OCI-LY3 (cell line): Measurements from ENCODE around the gene SPOCK1.

Experiments
- H2AFZ ChIP-seq: fragments of 200-600, 300-600 bp; shearing (Covaris generic); 2 replicates; pipeline ENCODE4 v1.6.0; 2014; ENCODE audit warnings: antibody characterized with exemption, low read depth, low read length
- H3K27ac ChIP-seq: fragments of 200-600, 300-600 bp; sonication (generic); 2 replicates; pipeline ENCODE4 v1.5.1; 2014; ENCODE audit warnings: mild to moderate bottlenecking, low read length, moderate library complexity, mixed read lengths
- H3K27me3 ChIP-seq: fragments of 200-600, 300-600 bp; sonication (generic); 2 replicates; pipeline ENCODE4 v1.6.1; 2014; ENCODE audit warnings: low read depth, low read length, mixed read lengths
- H3K36me3 ChIP-seq: fragments of 200-600, 300-600 bp; sonication (generic); replicated peaks from 2 replicates; pipeline ENCODE3; 2014; ENCODE audit warnings: low read depth, low read length, mixed read lengths
- H3K4me1 ChIP-seq: fragments of 300-600, 200-600 bp; sonication (generic); 2 replicates; pipeline ENCODE4 v1.6.1; 2014; ENCODE audit warnings: low read length, mixed read lengths
- H3K4me2 ChIP-seq: fragments of 200-600, 300-600 bp; sonication (generic); 2 replicates; pipeline ENCODE4 v1.6.1; 2014; ENCODE audit warnings: low read length, mixed read lengths
- H3K4me3 ChIP-seq: fragments of 300-600, 200-600 bp; sonication (generic); 2 replicates; pipeline ENCODE4 v1.5.1; 2014; ENCODE audit warnings: antibody characterized with exemption, mild to moderate bottlenecking, low read length, moderate library complexity
- H3K79me2 ChIP-seq: fragments of 300-600, 200-600 bp; shearing (Covaris generic); 2 replicates; pipeline ENCODE4 v1.6.1; 2014; ENCODE audit warnings: mild to moderate bottlenecking, low read length, mixed read lengths
- H3K9ac ChIP-seq: fragments of 300-600, 200-600 bp; shearing (Covaris generic); 2 replicates; pipeline ENCODE4 v1.6.0; 2014; ENCODE audit warnings: mild to moderate bottlenecking, low read length, moderate library complexity
- H3K9me3 ChIP-seq: fragments of 200-600, 300-600 bp; shearing (Covaris generic); 2 replicates; pipeline ENCODE4 v1.6.1; 2014; ENCODE audit warnings: low read length, mixed read lengths; ENCODE audit not compliant: insufficient read depth
- H4K20me1 ChIP-seq: fragments of 200-600, 300-600 bp; sonication (generic); 2 replicates; pipeline ENCODE4 v1.6.1; 2016; ENCODE audit warnings: low read length, mixed read lengths; ENCODE audit not compliant: insufficient read depth
- CTCF ChIP-seq: fragments of 200-600, 300-600 bp; sonication (generic); IDR thresholded peaks from 2 replicates; pipeline ENCODE4 v1.5.1; 2014; ENCODE audit warnings: antibody characterized with exemption, low read length, low read depth
- EZH2phosphoT487 ChIP-seq: fragments of 200-600 bp; shearing (Covaris generic); IDR thresholded peaks from 2 replicates; pipeline ENCODE4 v1.6.1; 2018; ENCODE audit warnings: antibody characterized with exemption, mixed run types, low read depth

SPOCK1 gene

GRCh38 chr5:137431051-137431450 is 68.1 kb downstream of the SPOCK1 start:
- Histone ChIP-seq H3K27ac (no peak overlapping the region), H2AFZ (no peak overlapping the region), H3K36me3 (no peaks in the 10 kb centered on the region), H3K4me2 (no peak overlapping the region), H3K9me3 (no peaks in the 10 kb centered on the region), H3K27me3 (no peaks in the 10 kb centered on the region), H3K4me3 (no peak overlapping the region), H3K9ac (no peak overlapping the region), H4K20me1 (no peaks in the 10 kb centered on the region), H3K4me1 (no peaks in the 10 kb centered on the region), H3K79me2 (no peaks in the 10 kb centered on the region)
- TF ChIP-seq EZH2phosphoT487, result no peak
- no peak for TF ChIP-seq CTCF

- H3K4me3 ChIP-seq, result no peak overlapping the region
- H3K27me3 ChIP-seq, result no peaks in the 10 kb centered on the region
- TF ChIP-seq CTCF, result no peak
- no peak for TF ChIP-seq EZH2phosphoT487
- peaks cover 4% of the 10 kb centered on the region; the same call in 1 of the 2 replicates for H3K9me3 ChIP-seq
- H3K27ac ChIP-seq, result no peak overlapping the region
- H4K20me1 ChIP-seq, result no peaks in the 10 kb centered on the region
- H2AFZ ChIP-seq, result no peak overlapping the region
- no peaks in the 10 kb centered on the region for H3K79me2 ChIP-seq
- no peak overlapping the region for H3K4me2 ChIP-seq
- no peaks in the 10 kb centered on the region for H3K4me1 ChIP-seq
- no peaks in the 10 kb centered on the region for H3K36me3 ChIP-seq
- no peak overlapping the region for H3K9ac ChIP-seq
These were observed 83.9 kb downstream of the SPOCK1 start for GRCh38 chr5:137415231-137415681.

GRCh38 chr5:137414112-137414755 is 84.9 kb downstream of the SPOCK1 start:
- Histone ChIP-seq H3K9me3 (peaks cover 4% of the 10 kb centered on the region; the same call in 1 of the 2 replicates), H3K9ac (no peak overlapping the region), H3K4me1 (no peaks in the 10 kb centered on the region), H4K20me1 (no peaks in the 10 kb centered on the region), H3K4me2 (no peak overlapping the region), H3K79me2 (no peaks in the 10 kb centered on the region), H3K4me3 (no peak overlapping the region), H3K27me3 (no peaks in the 10 kb centered on the region), H3K36me3 (no peaks in the 10 kb centered on the region), H2AFZ (no peak overlapping the region), H3K27ac (no peak overlapping the region)
- TF ChIP-seq CTCF (no peak), EZH2phosphoT487 (no peak)

GRCh38 chr5:137412136-137412535 is 87.0 kb downstream of the SPOCK1 start:
- Histone ChIP-seq H3K4me3 (no peak overlapping the region), H3K27ac (no peak overlapping the region), H3K36me3 (no peaks in the 10 kb centered on the region), H3K9ac (no peak overlapping the region), H3K9me3 (peaks cover 4% of the 10 kb centered on the region; the same call in 1 of the 2 replicates), H4K20me1 (no peaks in the 10 kb centered on the region), H3K27me3 (no peaks in the 10 kb centered on the region), H3K4me1 (no peaks in the 10 kb centered on the region), H3K4me2 (no peak overlapping the region), H2AFZ (no peak overlapping the region), H3K79me2 (no peaks in the 10 kb centered on the region)
- TF ChIP-seq CTCF (no peak), EZH2phosphoT487 (no peak)
